CD14-positive monocyte (primary cell): ENCODE measurements around the gene MT1B. TPM values are rescaled to one million over a fixed set of nuclear protein-coding genes. Genes with fewer than 3 reads are reported as not detected.
A peak's percentile ranks its signal among the peaks of the same experiment; 100 is the strongest.
"Not testable (repeated sequence)": the region's sequence is repeated elsewhere in the genome, so short reads cannot be mapped to it uniquely, and the experiment has no call there.

Experiments
- DNase-seq, 3 donors: peaks; one replicate each; pipeline ENCODE4 v3.0.0-alpha.2; 2011 to 2022
- H2AFZ ChIP-seq: 2 replicates; pipeline ENCODE4 v1.6.0; 2012; ENCODE audit warnings: mild to moderate bottlenecking, low read depth, low read length, inconsistent platforms; ENCODE audit not compliant: insufficient read depth, poor library complexity, severe bottlenecking
- H3K27ac ChIP-seq, 2 donors: 1 replicate in 1 of 2; 2 replicates in 1 of 2; pipeline ENCODE4 v1.5.1; 2012 to 2013; ENCODE audit warnings: low read length in 2 of 2, control low read depth in 1 of 2, inconsistent platforms in 1 of 2, low read depth in 1 of 2, mild to moderate bottlenecking in 1 of 2
- H3K27me3 ChIP-seq, 2 donors: one replicate each; pipeline versions ENCODE4 v1.6.0 to v1.6.1; 2011 to 2013; ENCODE audit warnings: low read length in 2 of 2; ENCODE audit not compliant: control insufficient read depth in 2 of 2, insufficient read depth in 2 of 2
- H3K36me3 ChIP-seq, 2 donors: replicated peaks in 1 of 2; 1 replicate in 1 of 2; 2 replicates in 1 of 2; pipeline versions ENCODE4 v1.5.1 to v1.6.1; 2012 to 2013; ENCODE audit warnings: low read length in 2 of 2, control low read depth in 1 of 2, inconsistent platforms in 1 of 2, mild to moderate bottlenecking in 1 of 2; ENCODE audit not compliant: insufficient read depth in 2 of 2, control insufficient read depth in 1 of 2
- H3K4me1 ChIP-seq, 2 donors: 1 replicate in 1 of 2; 2 replicates in 1 of 2; pipeline versions ENCODE4 v1.5.1 to v1.6.1; 2012 to 2013; ENCODE audit warnings: low read length in 2 of 2, control low read depth in 1 of 2, inconsistent platforms in 1 of 2, mild to moderate bottlenecking in 1 of 2, moderate library complexity in 1 of 2; ENCODE audit not compliant: insufficient read depth in 2 of 2, control insufficient read depth in 1 of 2
- H3K4me2 ChIP-seq: replicated peaks from 2 replicates; pipeline ENCODE3; 2012; ENCODE audit warnings: low read length, moderate library complexity, mild to moderate bottlenecking; ENCODE audit not compliant: poor library complexity, severe bottlenecking; ENCODE audit errors: extremely low read depth
- H3K4me3 ChIP-seq, 3 experiments: fragments of 200-600 bp in 1 of 3; sonication (generic) in 1 of 3; replicated peaks in 1 of 3; 1 replicate in 2 of 3; 2 replicates in 1 of 3; pipeline ENCODE4 v1.5.1; 2011 to 2013; ENCODE audit warnings: low read length in 3 of 3, mild to moderate bottlenecking in 3 of 3, control low read depth in 2 of 3, low read depth in 2 of 3, inconsistent platforms in 1 of 3, moderate library complexity in 1 of 3
- H3K79me2 ChIP-seq: 2 replicates; pipeline ENCODE4 v1.6.0; 2012; ENCODE audit warnings: mild to moderate bottlenecking, control low read depth, inconsistent platforms, low read length, moderate library complexity; ENCODE audit not compliant: insufficient read depth
- H3K9ac ChIP-seq: 2 replicates; pipeline ENCODE4 v1.6.0; 2017; ENCODE audit warnings: low read length, mild to moderate bottlenecking; ENCODE audit not compliant: insufficient read depth, poor library complexity, severe bottlenecking
- H3K9me3 ChIP-seq, 2 donors: replicated peaks in 1 of 2; 1 replicate in 1 of 2; 2 replicates in 1 of 2; pipeline versions ENCODE4 v1.5.1 to v1.6.1; 2012 to 2013; ENCODE audit warnings: low read length in 2 of 2, control low read depth in 1 of 2; ENCODE audit not compliant: control insufficient read depth in 1 of 2, insufficient read depth in 1 of 2
- H4K20me1 ChIP-seq: 2 replicates; pipeline ENCODE4 v1.6.0; 2012; ENCODE audit warnings: mild to moderate bottlenecking, low read length, control low read depth, moderate library complexity; ENCODE audit not compliant: insufficient read depth
- H3K27ac Mint-ChIP-seq, 7 donors: one replicate each; pipeline ENCODE4 v1.8.0; 2020; ENCODE audit warnings: mild to moderate bottlenecking in 7 of 7, mixed read lengths in 7 of 7, moderate library complexity in 6 of 7, inconsistent platforms in 2 of 7
- H3K27me3 Mint-ChIP-seq, 3 donors: one replicate each; pipeline ENCODE4 v1.8.0; 2021 to 2022; ENCODE audit warnings: low read depth in 3 of 3, mild to moderate bottlenecking in 3 of 3, mixed read lengths in 3 of 3, moderate library complexity in 3 of 3, inconsistent platforms in 1 of 3
- H3K36me3 Mint-ChIP-seq, 2 donors: one replicate each; pipeline ENCODE4 v1.8.0; 2020; ENCODE audit warnings: mixed read lengths in 2 of 2, inconsistent platforms in 1 of 2, mild to moderate bottlenecking in 1 of 2
- H3K4me1 Mint-ChIP-seq: one replicate; pipeline ENCODE4 v1.8.0; 2020; ENCODE audit warnings: mild to moderate bottlenecking, mixed read lengths
- H3K4me3 Mint-ChIP-seq, 2 donors: one replicate each; pipeline ENCODE4 v1.8.0; 2020; ENCODE audit warnings: mild to moderate bottlenecking in 2 of 2, mixed read lengths in 2 of 2, moderate library complexity in 1 of 2
- H3K9me3 Mint-ChIP-seq, 7 donors: one replicate each; pipeline ENCODE4 v1.8.0; 2020 to 2022; ENCODE audit warnings: mixed read lengths in 7 of 7, mild to moderate bottlenecking in 6 of 7, moderate library complexity in 6 of 7, inconsistent platforms in 2 of 7
- WGBS: methylation state at CpG from one replicate; pipeline ENCODE4 v1.1.5; 2013; ENCODE audit warnings: missing lambda C conversion rate; ENCODE audit not compliant: insufficient coverage; 5-methylcytosine and 5-hydroxymethylcytosine counted together
- intact Hi-C, 2 donors: fragments of 100-400 bp; cut with micrococcal nuclease; formaldehyde crosslinking; loops; one replicate each; pipeline versions ENCODE4 v1.15.0 to v1.15.1; 2023
- polyA plus RNA-seq, 3 donors: library from polyadenylated mRNA; depleted of rRNA in 1 of 3; unstranded in 2 of 3; stranded (reverse) in 1 of 3; fragments of 300-500 nt in 2 of 3; fragments of >200 nt in 1 of 3; fragmentation: Illumina TruSeq in 2 of 3; gene quantifications; 1 replicate in 2 of 3; 2 replicates in 1 of 3; pipeline ENCODE4 v1.2.3, GENCODE V29; 2012 to 2021
- TF ChIP-seq, protein P1 (sequence below): fragments of 200-600 bp; IDR thresholded peaks from one replicate; pipeline ENCODE4 v1.8.0; 2022; ENCODE audit warnings: antibody characterized with exemption, mild to moderate bottlenecking

Gene MT1B
- polyA plus RNA-seq, 3 donors = not detected

GRCh38 chr16:56669840-56670619 is 18.3 kb downstream of the MT1B start:
- H3K4me1 ChIP-seq = peaks cover 11 to 20% of the 10 kb centered on the region in 2 donors
- 6% methylated on average over 12 of the region's 19 CpGs for WGBS
- TF ChIP-seq, protein P1, sequence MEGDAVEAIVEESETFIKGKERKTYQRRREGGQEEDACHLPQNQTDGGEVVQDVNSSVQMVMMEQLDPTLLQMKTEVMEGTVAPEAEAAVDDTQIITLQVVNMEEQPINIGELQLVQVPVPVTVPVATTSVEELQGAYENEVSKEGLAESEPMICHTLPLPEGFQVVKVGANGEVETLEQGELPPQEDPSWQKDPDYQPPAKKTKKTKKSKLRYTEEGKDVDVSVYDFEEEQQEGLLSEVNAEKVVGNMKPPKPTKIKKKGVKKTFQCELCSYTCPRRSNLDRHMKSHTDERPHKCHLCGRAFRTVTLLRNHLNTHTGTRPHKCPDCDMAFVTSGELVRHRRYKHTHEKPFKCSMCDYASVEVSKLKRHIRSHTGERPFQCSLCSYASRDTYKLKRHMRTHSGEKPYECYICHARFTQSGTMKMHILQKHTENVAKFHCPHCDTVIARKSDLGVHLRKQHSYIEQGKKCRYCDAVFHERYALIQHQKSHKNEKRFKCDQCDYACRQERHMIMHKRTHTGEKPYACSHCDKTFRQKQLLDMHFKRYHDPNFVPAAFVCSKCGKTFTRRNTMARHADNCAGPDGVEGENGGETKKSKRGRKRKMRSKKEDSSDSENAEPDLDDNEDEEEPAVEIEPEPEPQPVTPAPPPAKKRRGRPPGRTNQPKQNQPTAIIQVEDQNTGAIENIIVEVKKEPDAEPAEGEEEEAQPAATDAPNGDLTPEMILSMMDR = no peak
- H3K79me2 ChIP-seq = no peaks in the 10 kb centered on the region
- H3K9me3 Mint-ChIP-seq = peaks cover 0 to 18% (median 4%) of the 10 kb centered on the region in 7 donors
- H3K27ac ChIP-seq = no peak overlapping the region
- intact Hi-C loops = no loop called here
- DNase-seq = peak in 2 of 3 donors; percentile 8 to 21
- H3K4me3 Mint-ChIP-seq = peak overlapping the region in 1 of 2 donors; percentile 87
- H3K27me3 ChIP-seq = peaks cover 57 to 95% of the 10 kb centered on the region in 2 donors
- no peak overlapping the region for H2AFZ ChIP-seq
- no peaks in the 10 kb centered on the region for H3K36me3 ChIP-seq
- peaks cover 1 to 2% of the 10 kb centered on the region in 2 donors for H3K36me3 Mint-ChIP-seq
- peak overlapping the region; percentile 26 for H3K4me2 ChIP-seq
- peaks cover 0 to 28% of the 10 kb centered on the region in 2 donors for H3K9me3 ChIP-seq
- H3K4me3 ChIP-seq = no peak overlapping the region
- no peaks in the 10 kb centered on the region for H4K20me1 ChIP-seq
- H3K9ac ChIP-seq = no peak overlapping the region
- peaks cover 88 to 97% (median 93%) of the 10 kb centered on the region in 3 donors for H3K27me3 Mint-ChIP-seq
- peaks cover 27% of the 10 kb centered on the region for H3K4me1 Mint-ChIP-seq
- H3K27ac Mint-ChIP-seq = peak overlapping the region in 2 of 7 donors; percentile 45 to 63

- H3K4me1 ChIP-seq = peaks cover 11 to 21% of the 10 kb centered on the region in 2 donors
- no peaks in the 10 kb centered on the region for H3K79me2 ChIP-seq
- no peaks in the 10 kb centered on the region for H3K36me3 ChIP-seq
- peaks cover 5 to 7% of the 10 kb centered on the region in 2 donors for H3K36me3 Mint-ChIP-seq
- H3K27ac ChIP-seq = no peak overlapping the region
- no peak overlapping the region for H3K9ac ChIP-seq
- H3K9me3 ChIP-seq = peaks cover 0 to 34% of the 10 kb centered on the region in 2 donors
- H3K4me3 Mint-ChIP-seq = peak overlapping the region in 1 of 2 donors; percentile 73
- peaks cover 0 to 18% (median 6%) of the 10 kb centered on the region in 7 donors for H3K9me3 Mint-ChIP-seq
- H3K27ac Mint-ChIP-seq = no peak overlapping the region
- H3K27me3 ChIP-seq = peaks cover 57 to 95% of the 10 kb centered on the region in 2 donors
- H2AFZ ChIP-seq = no peak overlapping the region
- H3K27me3 Mint-ChIP-seq = peaks cover 89 to 97% (median 94%) of the 10 kb centered on the region in 3 donors
- no CpG with 5 or more reads among the region's 2 CpGs for WGBS
- peaks cover 30% of the 10 kb centered on the region for H3K4me1 Mint-ChIP-seq
- TF ChIP-seq, protein P1 = no peak
- H3K4me3 ChIP-seq = no peak overlapping the region
- H3K4me2 ChIP-seq = no peak overlapping the region
- intact Hi-C loops = no loop called here
- no peaks in the 10 kb centered on the region for H4K20me1 ChIP-seq
- no peak for DNase-seq
Observed at GRCh38 chr16:56670620-56670934, 18.9 kb downstream of the MT1B start.

- Mint-ChIP-seq H3K4me3 (peak overlapping the region in 1 of 2 donors; percentile 73), H3K9me3 (peaks cover 0 to 18% (median 9%) of the 10 kb centered on the region in 7 donors), H3K27me3 (peaks cover 89 to 97% (median 95%) of the 10 kb centered on the region in 3 donors), H3K4me1 (peaks cover 35% of the 10 kb centered on the region)
- H3K4me3 ChIP-seq, H3K79me2 ChIP-seq, H3K9ac ChIP-seq, intact Hi-C loops, H2AFZ ChIP-seq, H3K4me2 ChIP-seq, H4K20me1 ChIP-seq, H3K36me3 ChIP-seq, H3K36me3 Mint-ChIP-seq, H3K27ac Mint-ChIP-seq, H3K27ac ChIP-seq: not testable (repeated sequence)
- Histone ChIP-seq H3K9me3 (peaks cover 0 to 38% of the 10 kb centered on the region in 2 donors), H3K4me1 (peaks cover 11 to 25% of the 10 kb centered on the region in 2 donors), H3K27me3 (peaks cover 56 to 93% of the 10 kb centered on the region in 2 donors)
- DNase-seq = peak in 1 of 3 donors; percentile 10
- no CpG with 5 or more reads among the region's 2 CpGs for WGBS
Observed at GRCh38 chr16:56671691-56672090, 20.0 kb downstream of the MT1B start.
